ENCODE data around the gene FOS.

DNA sequence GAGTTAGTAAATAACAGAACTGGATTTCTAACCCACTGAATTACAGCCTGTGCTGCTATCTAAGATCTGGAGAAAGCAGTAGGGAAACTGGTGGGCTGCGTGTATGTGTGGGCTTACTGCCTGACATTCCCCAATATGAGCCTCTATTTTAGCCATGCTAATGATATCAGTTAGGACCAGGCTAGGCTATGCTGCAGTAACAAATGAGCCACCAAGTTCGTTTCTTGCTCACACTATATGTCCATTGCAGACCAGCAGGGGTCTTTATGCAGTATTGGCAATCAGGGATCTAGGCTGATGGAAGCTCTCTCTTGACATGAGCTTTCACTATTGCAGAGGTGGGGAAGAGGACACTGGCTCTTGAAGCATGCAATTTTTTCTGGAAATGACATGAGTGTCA is 40.4 kb downstream of the FOS start:
- TF ChIP-seq, protein P1, sequence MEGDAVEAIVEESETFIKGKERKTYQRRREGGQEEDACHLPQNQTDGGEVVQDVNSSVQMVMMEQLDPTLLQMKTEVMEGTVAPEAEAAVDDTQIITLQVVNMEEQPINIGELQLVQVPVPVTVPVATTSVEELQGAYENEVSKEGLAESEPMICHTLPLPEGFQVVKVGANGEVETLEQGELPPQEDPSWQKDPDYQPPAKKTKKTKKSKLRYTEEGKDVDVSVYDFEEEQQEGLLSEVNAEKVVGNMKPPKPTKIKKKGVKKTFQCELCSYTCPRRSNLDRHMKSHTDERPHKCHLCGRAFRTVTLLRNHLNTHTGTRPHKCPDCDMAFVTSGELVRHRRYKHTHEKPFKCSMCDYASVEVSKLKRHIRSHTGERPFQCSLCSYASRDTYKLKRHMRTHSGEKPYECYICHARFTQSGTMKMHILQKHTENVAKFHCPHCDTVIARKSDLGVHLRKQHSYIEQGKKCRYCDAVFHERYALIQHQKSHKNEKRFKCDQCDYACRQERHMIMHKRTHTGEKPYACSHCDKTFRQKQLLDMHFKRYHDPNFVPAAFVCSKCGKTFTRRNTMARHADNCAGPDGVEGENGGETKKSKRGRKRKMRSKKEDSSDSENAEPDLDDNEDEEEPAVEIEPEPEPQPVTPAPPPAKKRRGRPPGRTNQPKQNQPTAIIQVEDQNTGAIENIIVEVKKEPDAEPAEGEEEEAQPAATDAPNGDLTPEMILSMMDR (IDR thresholded peaks at IDR 0.05): no peak
- no peak for TF ChIP-seq POLR2A (IDR thresholded peaks at IDR 0.05)
